CD4-positive, CD25-positive, alpha-beta regulatory T cell (primary cell): Measurements from ENCODE around the gene SPTBN4. TPM values are rescaled to one million over a fixed set of nuclear protein-coding genes. Genes with fewer than 3 reads are reported as not detected.
"Not testable (repeated sequence)": the region's sequence is repeated elsewhere in the genome, so short reads cannot be mapped to it uniquely, and the experiment has no call there.

Experiments used
- ATAC-seq, 2 donors: fragments of 150-1000 bp; cut with Tn5 transposase; one replicate each; pipeline ENCODE4 v1.10.0; 2021; ENCODE audit warnings: low read depth in 2 of 2, moderate number of reproducible peaks in 2 of 2, moderate library complexity in 1 of 2
- DNase-seq, 3 donors: peaks; one replicate each; pipeline versions ENCODE4 v3.0.0 to v3.0.0-alpha.2; 2012 to 2022; ENCODE audit warnings: mixed read lengths in 1 of 3
- H3K27ac ChIP-seq: one replicate; pipeline ENCODE4 v1.7.0; 2013; ENCODE audit warnings: mild to moderate bottlenecking, low read length; ENCODE audit not compliant: insufficient read depth, poor library complexity, severe bottlenecking
- H3K27me3 ChIP-seq: one replicate; pipeline ENCODE4 v1.7.0; 2013; ENCODE audit warnings: low read length; ENCODE audit not compliant: control insufficient read depth, insufficient read depth
- H3K36me3 ChIP-seq: one replicate; pipeline ENCODE4 v1.7.0; 2013; ENCODE audit warnings: mild to moderate bottlenecking, low read length, moderate library complexity; ENCODE audit not compliant: control insufficient read depth, insufficient read depth
- H3K4me1 ChIP-seq: 2 replicates; pipeline ENCODE4 v1.7.0; 2013; ENCODE audit warnings: mild to moderate bottlenecking, low read length; ENCODE audit not compliant: insufficient read depth, control insufficient read depth, poor library complexity, severe bottlenecking
- H3K4me3 ChIP-seq: one replicate; pipeline ENCODE4 v1.7.0; 2013; ENCODE audit warnings: low read depth, mild to moderate bottlenecking, low read length, moderate library complexity
- H3K9me3 ChIP-seq, 2 experiments: 1 replicate in 1 of 2; 2 replicates in 1 of 2; pipeline ENCODE4 v1.7.0; 2013; ENCODE audit warnings: low read length in 2 of 2, mild to moderate bottlenecking in 1 of 2, moderate library complexity in 1 of 2; ENCODE audit not compliant: control insufficient read depth in 2 of 2
- H3K27ac Mint-ChIP-seq, 3 donors: one replicate each; pipeline ENCODE4 v1.8.0; 2020 to 2022; ENCODE audit warnings: mild to moderate bottlenecking in 3 of 3, mixed read lengths in 3 of 3, moderate library complexity in 2 of 3
- H3K27me3 Mint-ChIP-seq: one replicate; pipeline ENCODE4 v1.8.0; 2022; ENCODE audit warnings: mild to moderate bottlenecking, mixed read lengths
- H3K36me3 Mint-ChIP-seq: one replicate; pipeline ENCODE4 v1.8.0; 2020; ENCODE audit warnings: mixed read lengths
- H3K4me1 Mint-ChIP-seq, 4 donors: one replicate each; pipeline ENCODE4 v1.8.0; 2020 to 2022; ENCODE audit warnings: mixed read lengths in 4 of 4, mild to moderate bottlenecking in 1 of 4
- H3K4me3 Mint-ChIP-seq, 4 donors: one replicate each; pipeline ENCODE4 v1.8.0; 2020 to 2022; ENCODE audit warnings: mild to moderate bottlenecking in 4 of 4, mixed read lengths in 4 of 4, moderate library complexity in 3 of 4
- H3K9me3 Mint-ChIP-seq, 7 donors: one replicate each; pipeline ENCODE4 v1.8.0; 2020 to 2022; ENCODE audit warnings: mixed read lengths in 7 of 7, mild to moderate bottlenecking in 3 of 7, moderate library complexity in 2 of 7
- polyA plus RNA-seq, 4 donors: library from polyadenylated mRNA; unstranded; fragments of 300-500 nt; fragmentation: Illumina TruSeq; gene quantifications; one replicate each; pipeline ENCODE4 v1.2.3, GENCODE V29; 2021
- total RNA-seq: library from RNA; stranded (reverse); gene quantifications from one replicate; pipeline ENCODE4 v1.2.3, GENCODE V29; 2022

The SPTBN4 gene
- total and polyA plus RNA-seq, 5 donors from 2014 or later, result not detected

DNA sequence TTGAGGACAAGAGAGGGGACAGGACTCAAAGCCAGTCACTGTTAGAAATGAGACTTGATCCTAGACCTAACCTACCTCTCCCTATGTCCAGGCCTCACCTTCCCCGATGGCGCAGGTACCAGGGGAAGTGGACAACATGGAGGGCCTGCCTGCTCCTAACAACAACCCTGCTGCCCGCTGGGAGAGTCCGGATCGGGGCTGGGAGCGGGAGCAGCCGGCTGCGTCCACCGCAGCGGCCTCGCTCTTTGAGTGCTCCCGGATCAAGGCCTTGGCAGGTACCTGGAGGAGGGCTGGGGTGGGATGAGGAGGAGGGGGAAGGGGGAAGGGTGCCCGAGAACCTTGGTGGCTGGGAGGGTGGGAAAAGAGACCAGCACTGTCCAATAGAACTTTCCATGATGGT lies 5.7 kb downstream of the SPTBN4 start:
- Mint-ChIP-seq H3K9me3 (no peaks in the 10 kb centered on the region), H3K27me3 (peaks cover 10% of the 10 kb centered on the region), H3K27ac (no peak overlapping the region), H3K36me3 (no peaks in the 10 kb centered on the region), H3K4me3 (no peak overlapping the region), H3K4me1 (peaks cover 0 to 4% (median 0%) of the 10 kb centered on the region in 4 donors)
- ATAC-seq, result no peak
- Histone ChIP-seq H3K36me3 (no peaks in the 10 kb centered on the region), H3K9me3 (no peaks in the 10 kb centered on the region), H3K27me3 (peaks cover 7% of the 10 kb centered on the region), H3K4me1 (peaks cover under 1% of the 10 kb centered on the region), H3K4me3 (no peak overlapping the region), H3K27ac (no peak overlapping the region)
- DNase-seq, result no peak

- no peaks in the 10 kb centered on the region for H3K9me3 ChIP-seq
- H3K4me1 Mint-ChIP-seq, result no peaks in the 10 kb centered on the region
- H3K4me3 Mint-ChIP-seq, result no peak overlapping the region
- H3K36me3 Mint-ChIP-seq, result no peaks in the 10 kb centered on the region
- no peak overlapping the region for H3K27ac ChIP-seq
- H3K27ac Mint-ChIP-seq, result no peak overlapping the region
- ATAC-seq (no peak), DNase-seq (no peak)
- no peaks in the 10 kb centered on the region for H3K9me3 Mint-ChIP-seq
- no peaks in the 10 kb centered on the region for H3K27me3 ChIP-seq
- no peaks in the 10 kb centered on the region for H3K4me1 ChIP-seq
- no peak overlapping the region for H3K4me3 ChIP-seq
- H3K27me3 Mint-ChIP-seq, result no peaks in the 10 kb centered on the region
- H3K36me3 ChIP-seq, result no peaks in the 10 kb centered on the region
These were observed 7.9 kb downstream of the SPTBN4 start for GRCh38 chr19:40474737-40475136.

- DNase-seq, H3K36me3 ChIP-seq, H3K9me3 Mint-ChIP-seq, H3K4me1 ChIP-seq, H3K27ac Mint-ChIP-seq, H3K27ac ChIP-seq, H3K27me3 Mint-ChIP-seq, H3K27me3 ChIP-seq, H3K4me3 ChIP-seq, ATAC-seq, H3K4me3 Mint-ChIP-seq, H3K9me3 ChIP-seq, H3K36me3 Mint-ChIP-seq, H3K4me1 Mint-ChIP-seq: not testable (repeated sequence)
These were observed 9.3 kb downstream of the SPTBN4 start for GRCh38 chr19:40475878-40476644.

DNA sequence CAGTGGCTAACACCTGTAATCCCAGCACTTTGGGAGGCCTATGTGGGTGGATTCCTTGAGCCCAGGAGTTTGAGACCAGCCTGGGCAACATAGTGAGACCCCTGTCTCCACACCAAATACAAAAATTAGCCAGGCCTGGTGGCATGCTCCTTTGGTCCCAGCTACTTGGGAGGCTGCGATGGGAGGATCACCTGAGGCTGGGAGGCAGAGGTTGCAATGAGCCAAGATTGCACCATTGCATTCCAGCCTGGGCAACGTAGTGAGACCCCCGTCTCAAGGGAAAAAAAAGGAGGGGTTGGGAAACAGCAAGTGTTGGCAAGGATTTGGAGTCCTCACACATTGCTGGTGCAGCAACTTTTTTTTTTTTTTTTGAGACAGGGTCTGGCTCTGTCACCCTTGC lies 19.2 kb downstream of the SPTBN4 start:
- H3K4me1 Mint-ChIP-seq, result peaks cover 0 to 14% (median 2%) of the 10 kb centered on the region in 4 donors
- H3K27ac Mint-ChIP-seq, result no peak overlapping the region
- ATAC-seq, result no peak

DNA sequence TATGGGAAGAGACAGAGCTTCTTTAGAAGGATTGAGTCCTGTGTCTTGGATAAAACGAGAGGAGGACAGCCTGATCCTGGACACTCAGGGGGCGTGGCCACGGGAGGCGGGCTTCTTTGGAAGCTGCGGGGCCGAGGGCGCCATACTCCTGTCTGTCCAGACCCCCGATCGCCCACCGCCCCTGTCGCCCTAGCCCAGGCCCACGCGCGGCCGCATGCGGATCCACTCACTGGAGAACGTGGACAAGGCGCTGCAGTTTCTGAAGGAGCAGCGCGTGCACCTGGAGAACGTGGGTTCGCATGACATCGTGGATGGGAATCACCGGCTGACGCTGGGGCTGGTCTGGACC lies 23.1 kb downstream of the SPTBN4 start:
- no peak overlapping the region for H3K4me3 Mint-ChIP-seq
- Histone ChIP-seq H3K27me3 (no peaks in the 10 kb centered on the region), H3K4me3 (no peak overlapping the region), H3K4me1 (peaks cover 5% of the 10 kb centered on the region), H3K27ac (no peak overlapping the region), H3K36me3 (no peaks in the 10 kb centered on the region), H3K9me3 (no peaks in the 10 kb centered on the region)
- H3K4me1 Mint-ChIP-seq, result peaks cover 0 to 14% (median 2%) of the 10 kb centered on the region in 4 donors
- peaks cover 0 to 2% (median 0%) of the 10 kb centered on the region in 7 donors for H3K9me3 Mint-ChIP-seq
- H3K27ac Mint-ChIP-seq, result no peak overlapping the region
- DNase-seq, result no peak
- H3K36me3 Mint-ChIP-seq, result no peaks in the 10 kb centered on the region
- H3K27me3 Mint-ChIP-seq, result peaks cover 30% of the 10 kb centered on the region
- no peak for ATAC-seq

More for the DNA sequence above, 19.2 kb downstream of the SPTBN4 start:
- Histone ChIP-seq H3K27ac (no peak overlapping the region), H3K27me3 (no peaks in the 10 kb centered on the region), H3K36me3 (no peaks in the 10 kb centered on the region), H3K9me3 (no peaks in the 10 kb centered on the region), H3K4me1 (peaks cover 5% of the 10 kb centered on the region), H3K4me3 (no peak overlapping the region)
- Mint-ChIP-seq H3K4me3 (no peak overlapping the region), H3K9me3 (peaks cover 0 to 2% (median 0%) of the 10 kb centered on the region in 7 donors), H3K36me3 (no peaks in the 10 kb centered on the region), H3K27me3 (peaks cover 30% of the 10 kb centered on the region)
- DNase-seq, result no peak

- H3K36me3 ChIP-seq, result no peaks in the 10 kb centered on the region
- no peaks in the 10 kb centered on the region for H3K9me3 ChIP-seq
- no peak overlapping the region for H3K27ac ChIP-seq
- DNase-seq (no peak), ATAC-seq (no peak)
- Mint-ChIP-seq H3K27me3 (peaks cover 23% of the 10 kb centered on the region), H3K4me1 (peaks cover 0 to 12% (median 2%) of the 10 kb centered on the region in 4 donors), H3K4me3 (no peak overlapping the region), H3K36me3 (no peaks in the 10 kb centered on the region), H3K27ac (no peak overlapping the region), H3K9me3 (peaks cover 0 to 2% (median 0%) of the 10 kb centered on the region in 7 donors)
- H3K27me3 ChIP-seq, result no peaks in the 10 kb centered on the region
- peaks cover 5% of the 10 kb centered on the region for H3K4me1 ChIP-seq
- no peak overlapping the region for H3K4me3 ChIP-seq
These were observed 25.5 kb downstream of the SPTBN4 start for GRCh38 chr19:40492274-40492673.

DNA sequence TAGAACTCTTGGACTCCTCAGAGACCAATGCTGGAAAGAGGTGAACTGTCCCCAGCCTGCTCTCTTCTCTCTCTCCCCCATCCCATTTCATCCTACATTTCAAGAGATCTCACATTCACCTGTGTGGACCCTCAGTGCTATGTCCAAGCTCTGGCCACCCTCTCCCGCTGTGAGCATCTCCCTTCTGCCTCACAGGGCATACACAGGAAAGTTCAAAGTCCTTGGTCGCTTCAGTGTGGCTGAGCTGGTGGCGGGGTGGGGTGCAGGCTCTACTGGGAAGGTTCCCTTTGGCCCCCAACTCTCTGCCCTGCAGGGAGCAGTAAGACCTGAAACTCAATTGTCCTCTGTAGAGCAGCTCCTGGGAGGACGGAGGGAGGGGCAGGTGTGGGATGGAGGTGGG lies 27.0 kb downstream of the SPTBN4 start:
- H3K4me1 Mint-ChIP-seq, result peaks cover 0 to 2% (median 0%) of the 10 kb centered on the region in 4 donors
- no peaks in the 10 kb centered on the region for H3K36me3 ChIP-seq
- H3K27me3 ChIP-seq, result no peaks in the 10 kb centered on the region
- no peaks in the 10 kb centered on the region for H3K4me1 ChIP-seq
- H3K27ac ChIP-seq, result no peak overlapping the region
- H3K4me3 Mint-ChIP-seq, result no peak overlapping the region
- ATAC-seq (no peak), DNase-seq (no peak)
- H3K9me3 ChIP-seq, result no peaks in the 10 kb centered on the region
- no peak overlapping the region for H3K4me3 ChIP-seq
- peaks cover 17% of the 10 kb centered on the region for H3K27me3 Mint-ChIP-seq
- no peak overlapping the region for H3K27ac Mint-ChIP-seq
- H3K36me3 Mint-ChIP-seq, result no peaks in the 10 kb centered on the region
- H3K9me3 Mint-ChIP-seq, result peaks cover 0 to 2% (median 0%) of the 10 kb centered on the region in 7 donors

GRCh38 chr19:40494191-40494838 lies 27.5 kb downstream of the SPTBN4 start:
- no peak for ATAC-seq
- Mint-ChIP-seq H3K27me3 (peaks cover 17% of the 10 kb centered on the region), H3K27ac (no peak overlapping the region), H3K9me3 (peaks cover 0 to 2% (median 0%) of the 10 kb centered on the region in 7 donors), H3K36me3 (no peaks in the 10 kb centered on the region), H3K4me1 (peaks cover 0 to 2% (median 0%) of the 10 kb centered on the region in 4 donors), H3K4me3 (no peak overlapping the region)
- H3K9me3 ChIP-seq, result no peaks in the 10 kb centered on the region
- DNase-seq, result no peak
- no peaks in the 10 kb centered on the region for H3K4me1 ChIP-seq
- H3K4me3 ChIP-seq, result no peak overlapping the region
- no peaks in the 10 kb centered on the region for H3K36me3 ChIP-seq
- no peak overlapping the region for H3K27ac ChIP-seq
- H3K27me3 ChIP-seq, result no peaks in the 10 kb centered on the region
